Body of pancreas (tissue), 4 donors: Measurements from ENCODE around the gene SLC38A9. TPM values are rescaled to one million over a fixed set of nuclear protein-coding genes. Genes with fewer than 3 reads are reported as not detected.

Source experiments
- ATAC-seq: fragments of 150-250 bp; one replicate; pipeline ENCODE4 v1.9.1; 2016
- DNase-seq, 4 donors: peaks; one replicate each; pipeline ENCODE4 v3.0.0-alpha.2; 2019
- H3K27ac ChIP-seq, 4 donors: fragments of 200-600 bp; sonication (generic); 1 replicate in 3 of 4; 2 replicates in 1 of 4; pipeline versions ENCODE4 v1.5.1 to v1.6.1; 2016 to 2019; ENCODE audit warnings: mild to moderate bottlenecking in 1 of 4, mixed read lengths in 1 of 4, moderate library complexity in 1 of 4
- H3K27me3 ChIP-seq, 2 donors: fragments of 200-600 bp; sonication (generic); one replicate each; pipeline ENCODE4 v1.6.0; 2016; ENCODE audit warnings: mild to moderate bottlenecking in 1 of 2
- H3K36me3 ChIP-seq, 2 donors: fragments of 200-600 bp; sonication (generic); replicated peaks in 1 of 2; 2 replicates each; pipeline ENCODE4 v1.5.1; 2016; ENCODE audit warnings: low read depth in 2 of 2; ENCODE audit not compliant: insufficient read depth in 1 of 2
- H3K4me1 ChIP-seq: fragments of 200-600 bp; sonication (generic); one replicate; pipeline ENCODE4 v1.6.0; 2016
- H3K4me3 ChIP-seq, 2 donors: fragments of 200-600 bp; sonication (generic); 1 replicate in 1 of 2; 2 replicates in 1 of 2; pipeline ENCODE4 v1.5.1; 2016 to 2019
- H3K9me3 ChIP-seq, 3 donors: fragments of 200-600 bp; sonication (generic); 1 replicate in 2 of 3; 2 replicates in 1 of 3; pipeline ENCODE4 v1.5.1; 2016
- POLR2A ChIP-seq, 3 donors: fragments of 450-650 bp; IDR thresholded peaks; one replicate each; pipeline ENCODE4 v1.6.1; 2016; ENCODE audit warnings: antibody characterized with exemption in 3 of 3, mild to moderate bottlenecking in 2 of 3
- WGBS, 2 donors: methylation state at CpG; one replicate each; pipeline ENCODE4 v1.1.5; 2017; 5-methylcytosine and 5-hydroxymethylcytosine counted together
- intact Hi-C: fragments of 100-400 bp; cut with DNase I; formaldehyde crosslinking; loops from one replicate; pipeline ENCODE4 v1.15.1; 2023
- total RNA-seq, 2 donors: library from RNA; depleted of rRNA; stranded (reverse); fragments of >200 nt; gene quantifications; one replicate each; pipeline ENCODE4 v1.1.0, GENCODE V29; 2016
- TF ChIP-seq, protein P1 (sequence below), 7 experiments: fragments of 450-650 bp in 4 of 7; fragments of 200-600 bp in 3 of 7; sonication (generic) in 3 of 7; IDR thresholded peaks; one replicate each; pipeline ENCODE4 v1.5.1; 2016 to 2019; ENCODE audit warnings: antibody characterized with exemption in 7 of 7

SLC38A9 gene
- total RNA-seq, 2 donors from 2014 or later: 33.5 to 43.8 TPM

DNA sequence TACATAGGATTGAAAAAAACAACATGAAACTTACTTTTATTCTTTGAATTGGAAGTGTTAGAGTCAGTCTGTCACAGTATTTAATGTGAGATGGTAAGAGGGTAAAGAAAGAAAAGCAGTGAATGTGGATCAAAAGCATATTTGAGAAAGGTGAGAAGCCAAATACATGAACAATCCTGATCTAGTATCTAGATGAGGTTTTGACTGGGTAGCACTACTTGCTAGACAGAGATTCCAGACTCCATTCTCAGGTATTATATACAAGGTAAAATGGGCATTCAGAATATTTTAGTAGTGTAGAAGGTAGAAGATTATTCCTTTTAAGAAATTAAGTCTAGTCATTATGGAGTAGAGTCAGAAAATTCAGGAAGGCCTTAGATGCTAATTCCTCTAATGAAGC, 62.2 kb downstream of the SLC38A9 start:
- Histone ChIP-seq H3K9me3 (no peaks in the 10 kb centered on the region), H3K27ac (no peak overlapping the region), H3K27me3 (no peaks in the 10 kb centered on the region), H3K4me1 (no peaks in the 10 kb centered on the region), H3K36me3 (peaks cover 0 to under 1% of the 10 kb centered on the region in 2 donors), H3K4me3 (no peak overlapping the region)
- no peak for TF ChIP-seq POLR2A (IDR thresholded peaks at IDR 0.05)
- TF ChIP-seq, protein P1, sequence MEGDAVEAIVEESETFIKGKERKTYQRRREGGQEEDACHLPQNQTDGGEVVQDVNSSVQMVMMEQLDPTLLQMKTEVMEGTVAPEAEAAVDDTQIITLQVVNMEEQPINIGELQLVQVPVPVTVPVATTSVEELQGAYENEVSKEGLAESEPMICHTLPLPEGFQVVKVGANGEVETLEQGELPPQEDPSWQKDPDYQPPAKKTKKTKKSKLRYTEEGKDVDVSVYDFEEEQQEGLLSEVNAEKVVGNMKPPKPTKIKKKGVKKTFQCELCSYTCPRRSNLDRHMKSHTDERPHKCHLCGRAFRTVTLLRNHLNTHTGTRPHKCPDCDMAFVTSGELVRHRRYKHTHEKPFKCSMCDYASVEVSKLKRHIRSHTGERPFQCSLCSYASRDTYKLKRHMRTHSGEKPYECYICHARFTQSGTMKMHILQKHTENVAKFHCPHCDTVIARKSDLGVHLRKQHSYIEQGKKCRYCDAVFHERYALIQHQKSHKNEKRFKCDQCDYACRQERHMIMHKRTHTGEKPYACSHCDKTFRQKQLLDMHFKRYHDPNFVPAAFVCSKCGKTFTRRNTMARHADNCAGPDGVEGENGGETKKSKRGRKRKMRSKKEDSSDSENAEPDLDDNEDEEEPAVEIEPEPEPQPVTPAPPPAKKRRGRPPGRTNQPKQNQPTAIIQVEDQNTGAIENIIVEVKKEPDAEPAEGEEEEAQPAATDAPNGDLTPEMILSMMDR (IDR thresholded peaks at IDR 0.05): no peak
- ATAC-seq (no peak), DNase-seq (no peak)
- intact Hi-C loops: no loop called here

DNA sequence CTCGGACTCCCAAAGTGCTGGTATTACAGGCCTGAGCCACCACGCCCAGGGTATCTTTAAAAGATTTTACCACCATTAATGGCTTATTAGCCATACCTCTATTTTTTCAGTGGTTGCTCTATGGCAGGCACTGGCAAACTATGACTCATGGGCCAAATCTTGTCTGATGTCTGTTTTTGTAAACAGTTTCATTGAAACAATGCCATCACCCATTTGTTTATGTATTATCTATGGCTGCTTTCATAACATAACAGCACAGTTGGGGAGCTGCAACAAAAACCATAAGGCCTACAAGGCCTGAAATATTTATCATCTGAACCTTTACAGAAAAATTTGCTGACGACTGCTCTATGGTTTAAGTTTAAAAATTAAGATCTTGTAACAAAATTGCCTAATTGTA, 66.8 kb downstream of the SLC38A9 start:
- peaks cover 14% of the 10 kb centered on the region for H3K4me1 ChIP-seq
- no peak overlapping the region for H3K4me3 ChIP-seq
- no peak overlapping the region for H3K27ac ChIP-seq
- WGBS, 2 donors: 91 to 100% methylated on average over 3 of the region's 3 CpGs
- H3K9me3 ChIP-seq: no peaks in the 10 kb centered on the region
- intact Hi-C loops: no loop called here
- H3K27me3 ChIP-seq: no peaks in the 10 kb centered on the region
- ATAC-seq: no peak
- H3K36me3 ChIP-seq: no peaks in the 10 kb centered on the region
- TF ChIP-seq POLR2A (IDR thresholded peaks at IDR 0.05): no peak
- TF ChIP-seq, protein P1 (IDR thresholded peaks at IDR 0.05): no peak
- DNase-seq: no peak

DNA sequence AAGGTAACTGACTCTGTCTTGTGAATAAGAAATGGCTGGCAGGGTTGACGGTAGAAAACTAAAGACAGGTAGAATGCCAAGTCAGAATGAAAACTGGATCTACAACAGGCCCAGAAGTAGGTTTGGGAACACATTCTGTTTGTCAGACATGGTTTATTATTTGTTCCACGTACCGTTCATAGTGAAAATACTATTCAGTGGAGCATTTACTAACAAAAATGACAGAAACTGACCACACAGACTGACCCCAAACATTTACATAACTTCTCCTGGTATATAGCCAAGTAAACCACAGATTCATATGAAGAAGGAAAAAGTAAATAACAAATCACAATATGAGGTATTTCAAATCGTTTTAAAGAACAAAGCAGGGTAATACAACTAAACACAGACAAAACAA, 73.7 kb downstream of the SLC38A9 start:
- 39% methylated on average over 4 of the region's 4 CpGs for WGBS, 2 donors
- peaks cover 71% of the 10 kb centered on the region for H3K4me1 ChIP-seq
- DNase-seq: no peak
- no peaks in the 10 kb centered on the region for H3K9me3 ChIP-seq
- no peaks in the 10 kb centered on the region for H3K36me3 ChIP-seq
- no peaks in the 10 kb centered on the region for H3K27me3 ChIP-seq
- intact Hi-C loops: no loop called here
- ATAC-seq: no peak
- TF ChIP-seq, protein P1 (IDR thresholded peaks at IDR 0.05): no peak
- TF ChIP-seq POLR2A (IDR thresholded peaks at IDR 0.05): no peak
- peak overlapping the region in 2 of 4 donors; percentile 17 to 23 for H3K27ac ChIP-seq
- H3K4me3 ChIP-seq: no peak overlapping the region

DNA sequence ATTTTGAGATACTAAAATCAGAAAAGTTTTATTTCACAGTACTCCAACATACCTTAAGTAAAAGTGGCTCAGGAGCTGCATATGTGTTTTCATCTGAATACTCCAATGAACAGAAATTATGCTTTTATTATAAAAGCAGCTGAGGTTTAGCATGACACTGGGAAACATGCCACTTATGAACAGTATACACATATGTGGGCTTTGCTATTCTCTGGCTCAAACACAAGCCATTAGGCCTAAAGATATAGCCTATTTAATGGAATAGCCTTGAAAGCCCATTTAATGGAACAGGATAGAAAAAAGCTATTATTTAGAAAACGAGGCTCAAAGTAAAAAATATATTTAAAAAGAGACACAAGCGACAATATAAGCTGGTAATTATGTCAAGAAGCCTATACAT, 74.1 kb downstream of the SLC38A9 start:
- Histone ChIP-seq H3K4me3 (no peak overlapping the region), H3K9me3 (no peaks in the 10 kb centered on the region), H3K27me3 (no peaks in the 10 kb centered on the region), H3K36me3 (no peaks in the 10 kb centered on the region), H3K27ac (peak overlapping the region in 2 of 4 donors; percentile 17 to 23), H3K4me1 (peaks cover 73% of the 10 kb centered on the region)
- DNase-seq (no peak), ATAC-seq (no peak)
- WGBS, 2 donors: 88% methylated on average over 2 of the region's 2 CpGs
- TF ChIP-seq, protein P1 (IDR thresholded peaks at IDR 0.05): no peak
- no peak for TF ChIP-seq POLR2A (IDR thresholded peaks at IDR 0.05)
- intact Hi-C loops: no loop called here

DNA sequence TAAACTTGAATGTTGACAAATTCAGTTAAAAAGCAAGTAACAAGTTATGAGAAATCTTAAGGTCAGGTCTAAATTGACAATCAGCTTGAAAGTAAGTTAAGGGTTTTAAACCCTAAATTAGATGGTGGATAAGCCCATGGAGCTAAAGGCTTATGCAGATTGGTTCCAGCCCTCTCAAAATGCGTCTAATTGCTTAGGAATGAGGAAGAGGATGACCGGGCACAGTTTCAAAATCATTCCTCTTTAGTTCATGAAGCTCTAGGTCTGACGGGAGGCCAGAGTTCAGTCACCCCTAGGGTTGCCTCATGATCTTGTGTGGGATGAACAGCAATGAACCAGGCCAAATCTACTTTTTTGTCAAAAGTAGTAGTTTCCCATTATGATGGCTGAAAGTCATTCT, 75.4 kb downstream of the SLC38A9 start:
- WGBS, 2 donors: 20 to 23% methylated on average over 3 of the region's 3 CpGs
- peaks cover 62% of the 10 kb centered on the region for H3K4me1 ChIP-seq
- peak overlapping the region; percentile 13 to 75 (median 44) for H3K27ac ChIP-seq
- H3K36me3 ChIP-seq: no peaks in the 10 kb centered on the region
- DNase-seq (peak; percentile 38 to 73 (median 46)), ATAC-seq (peak; percentile 76)
- no peaks in the 10 kb centered on the region for H3K9me3 ChIP-seq
- intact Hi-C loops: no loop called here
- H3K4me3 ChIP-seq: no peak overlapping the region
- H3K27me3 ChIP-seq: no peaks in the 10 kb centered on the region
- TF ChIP-seq, protein P1 (IDR thresholded peaks at IDR 0.05): no peak
- TF ChIP-seq POLR2A (IDR thresholded peaks at IDR 0.05): no peak
